Esophagus squamous epithelium (tissue), 5 donors: ENCODE measurements around the gene PPP1R18. TPM values are rescaled to one million over a fixed set of nuclear protein-coding genes. Genes with fewer than 3 reads are reported as not detected.

Experiments
- DNase-seq: peaks from one replicate; lab custom pipeline; 2025; lab: John Stamatoyannopoulos, UW
- H3K27ac ChIP-seq, 4 donors: fragments of 200-600 bp; sonication (generic); one replicate each; pipeline ENCODE4 v1.5.1; 2016 to 2019; ENCODE audit warnings: mild to moderate bottlenecking in 1 of 4
- H3K27me3 ChIP-seq, 4 donors: fragments of 200-600 bp; sonication (generic); 1 replicate in 3 of 4; 2 replicates in 1 of 4; pipeline versions ENCODE4 v1.5.1 to v1.6.0; 2017 to 2021; ENCODE audit warnings: antibody characterized with exemption in 1 of 4
- H3K36me3 ChIP-seq, 3 donors: fragments of 200-600 bp; sonication (generic); one replicate each; pipeline ENCODE4 v1.5.1; 2016 to 2019
- H3K4me1 ChIP-seq, 3 donors: fragments of 200-600 bp; sonication (generic); one replicate each; pipeline ENCODE4 v1.5.1; 2017 to 2019
- H3K4me3 ChIP-seq, 4 donors: fragments of 200-600 bp; sonication (generic); 1 replicate in 3 of 4; 2 replicates in 1 of 4; pipeline ENCODE4 v1.5.1; 2016 to 2019; ENCODE audit warnings: mild to moderate bottlenecking in 2 of 4, moderate library complexity in 1 of 4
- H3K9me3 ChIP-seq, 3 donors: fragments of 200-600 bp; sonication (generic); one replicate each; pipeline ENCODE4 v1.5.1; 2016 to 2019
- POLR2A ChIP-seq, 4 donors: fragments of 450-650 bp; IDR thresholded peaks; one replicate each; pipeline ENCODE4 v1.6.1; 2017; ENCODE audit warnings: antibody characterized with exemption in 4 of 4, mild to moderate bottlenecking in 4 of 4, moderate library complexity in 3 of 4
- WGBS, 2 donors: methylation state at CpG; one replicate each; pipeline ENCODE4 v1.1.5; 2018; 5-methylcytosine and 5-hydroxymethylcytosine counted together
- intact Hi-C: fragments of 100-400 bp; cut with DNase I; formaldehyde crosslinking; loops from one replicate; pipeline ENCODE4 v1.15.0; 2022
- total RNA-seq, 4 donors: library from RNA; depleted of rRNA; stranded (reverse); fragments of >200 nt; gene quantifications; one replicate each; pipeline ENCODE4 v1.1.0, GENCODE V29; 2016
- TF ChIP-seq, protein P1 (sequence below), 6 experiments: fragments of 450-650 bp in 4 of 6; fragments of 200-600 bp in 2 of 6; sonication (generic) in 2 of 6; IDR thresholded peaks; one replicate each; pipeline ENCODE4 v1.5.1; 2016 to 2019; ENCODE audit warnings: antibody characterized with exemption in 6 of 6, mild to moderate bottlenecking in 4 of 6, moderate library complexity in 4 of 6
- donor health status: DM: yes; HTN: yes; CAD: no.

PPP1R18 gene
- total RNA-seq, 4 donors from 2014 or later, result 9.8 to 22.2 (median 17.4) TPM

DNA sequence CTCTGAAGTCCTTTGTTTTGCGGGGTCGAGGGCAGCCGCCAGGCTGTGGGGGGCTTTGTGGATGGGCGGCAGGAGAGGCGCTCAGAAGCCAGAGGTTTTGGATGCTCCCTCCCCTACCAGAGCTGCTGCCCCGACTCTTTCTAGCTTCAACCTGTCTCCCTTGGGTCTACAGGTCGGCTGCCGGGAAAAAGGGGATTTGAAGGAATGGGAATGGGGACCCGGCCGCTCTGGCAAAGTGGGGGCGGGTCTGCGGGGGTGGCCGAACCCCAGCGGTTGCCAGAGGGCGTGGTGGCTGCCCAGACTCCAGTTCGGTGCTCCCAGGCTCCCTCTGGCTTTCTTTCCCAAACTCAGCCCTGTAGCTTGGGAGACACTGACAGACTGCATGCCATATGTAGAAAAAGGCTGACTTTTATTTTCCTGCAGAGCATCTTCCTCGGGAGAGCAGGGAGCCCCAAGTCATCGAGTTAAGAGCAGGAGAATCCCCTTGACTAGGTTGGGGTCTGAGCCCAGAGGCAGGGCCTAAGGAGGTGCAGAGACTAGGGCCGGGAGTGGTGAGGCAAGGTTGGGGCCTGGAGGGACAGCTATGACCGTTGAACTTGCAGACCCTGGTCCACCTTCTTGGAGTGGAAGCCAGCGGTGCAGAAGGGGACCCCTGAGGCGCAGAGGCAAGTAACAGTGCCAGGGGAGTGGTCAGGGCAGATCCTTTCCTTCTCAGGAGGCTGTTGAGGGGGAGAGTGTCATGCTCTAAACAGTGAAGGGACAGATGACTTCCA lies 1.4 kb upstream of the PPP1R18 start:
- no peak for DNase-seq
- intact Hi-C loops, result loop anchor here (10.0 kb wide), 1 partner anchor 197 kb away; the partner anchor contains the start of gene DDR1
- H3K27ac ChIP-seq, result peak overlapping the region; percentile 96 to 99 (median 98)
- H3K36me3 ChIP-seq, result no peaks in the 10 kb centered on the region
- 0 to 7% methylated on average over 1 to 16 of the region's 22 CpGs for WGBS, 2 donors
- H3K4me3 ChIP-seq, result peak overlapping the region; percentile 73 to 92 (median 82)
- TF ChIP-seq POLR2A (IDR thresholded peaks at IDR 0.05), result peak in 1 of 4 donors; percentile 19
- TF ChIP-seq, protein P1, sequence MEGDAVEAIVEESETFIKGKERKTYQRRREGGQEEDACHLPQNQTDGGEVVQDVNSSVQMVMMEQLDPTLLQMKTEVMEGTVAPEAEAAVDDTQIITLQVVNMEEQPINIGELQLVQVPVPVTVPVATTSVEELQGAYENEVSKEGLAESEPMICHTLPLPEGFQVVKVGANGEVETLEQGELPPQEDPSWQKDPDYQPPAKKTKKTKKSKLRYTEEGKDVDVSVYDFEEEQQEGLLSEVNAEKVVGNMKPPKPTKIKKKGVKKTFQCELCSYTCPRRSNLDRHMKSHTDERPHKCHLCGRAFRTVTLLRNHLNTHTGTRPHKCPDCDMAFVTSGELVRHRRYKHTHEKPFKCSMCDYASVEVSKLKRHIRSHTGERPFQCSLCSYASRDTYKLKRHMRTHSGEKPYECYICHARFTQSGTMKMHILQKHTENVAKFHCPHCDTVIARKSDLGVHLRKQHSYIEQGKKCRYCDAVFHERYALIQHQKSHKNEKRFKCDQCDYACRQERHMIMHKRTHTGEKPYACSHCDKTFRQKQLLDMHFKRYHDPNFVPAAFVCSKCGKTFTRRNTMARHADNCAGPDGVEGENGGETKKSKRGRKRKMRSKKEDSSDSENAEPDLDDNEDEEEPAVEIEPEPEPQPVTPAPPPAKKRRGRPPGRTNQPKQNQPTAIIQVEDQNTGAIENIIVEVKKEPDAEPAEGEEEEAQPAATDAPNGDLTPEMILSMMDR (IDR thresholded peaks at IDR 0.05), result peak in 1 of 6 experiments; percentile 7
- no peaks in the 10 kb centered on the region for H3K9me3 ChIP-seq
- no peaks in the 10 kb centered on the region for H3K27me3 ChIP-seq
- peaks cover 50 to 81% (median 57%) of the 10 kb centered on the region in 3 donors for H3K4me1 ChIP-seq

DNA sequence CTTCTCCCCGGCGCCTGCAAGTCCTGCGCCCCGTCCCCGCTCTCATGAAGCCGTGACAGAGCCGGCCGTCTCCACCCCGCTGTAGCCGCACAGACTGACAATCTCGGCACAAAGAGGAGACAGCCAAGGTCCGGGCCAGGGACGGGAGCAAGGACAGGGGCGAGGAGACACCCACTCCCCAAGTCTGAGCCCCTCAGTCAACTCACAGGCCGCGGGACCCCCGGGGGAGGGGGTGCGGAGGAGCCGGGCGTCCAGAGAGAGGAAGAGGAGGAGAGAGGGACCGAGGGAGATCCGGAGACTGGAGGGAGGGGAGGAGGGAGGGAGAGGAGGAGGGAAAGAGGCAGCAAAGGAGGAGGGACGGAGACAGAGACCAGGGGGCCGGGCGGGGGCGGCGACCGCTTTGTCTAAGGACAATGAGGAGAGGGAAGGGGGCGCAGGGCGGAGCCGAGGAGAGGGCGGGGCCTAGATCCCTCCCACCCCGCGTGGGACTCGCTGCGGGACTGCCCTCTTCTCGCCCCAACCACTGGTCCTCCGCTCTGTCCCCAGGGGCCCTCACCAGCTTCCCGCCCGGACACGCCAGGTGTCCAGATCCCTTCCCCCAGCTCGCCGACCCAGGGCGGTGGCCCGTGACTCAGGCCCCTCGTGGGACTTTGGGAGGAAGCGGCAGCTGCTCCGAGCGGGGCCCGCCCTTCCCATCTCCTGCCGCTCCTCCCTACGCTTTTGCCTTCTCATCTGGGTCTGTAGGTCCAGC lies 638 bp upstream of the PPP1R18 start:
- H3K36me3 ChIP-seq, result no peaks in the 10 kb centered on the region
- intact Hi-C loops, result loop anchor here (10.0 kb wide), 1 partner anchor 198 kb away; the partner anchor contains the start of gene DDR1

DNA sequence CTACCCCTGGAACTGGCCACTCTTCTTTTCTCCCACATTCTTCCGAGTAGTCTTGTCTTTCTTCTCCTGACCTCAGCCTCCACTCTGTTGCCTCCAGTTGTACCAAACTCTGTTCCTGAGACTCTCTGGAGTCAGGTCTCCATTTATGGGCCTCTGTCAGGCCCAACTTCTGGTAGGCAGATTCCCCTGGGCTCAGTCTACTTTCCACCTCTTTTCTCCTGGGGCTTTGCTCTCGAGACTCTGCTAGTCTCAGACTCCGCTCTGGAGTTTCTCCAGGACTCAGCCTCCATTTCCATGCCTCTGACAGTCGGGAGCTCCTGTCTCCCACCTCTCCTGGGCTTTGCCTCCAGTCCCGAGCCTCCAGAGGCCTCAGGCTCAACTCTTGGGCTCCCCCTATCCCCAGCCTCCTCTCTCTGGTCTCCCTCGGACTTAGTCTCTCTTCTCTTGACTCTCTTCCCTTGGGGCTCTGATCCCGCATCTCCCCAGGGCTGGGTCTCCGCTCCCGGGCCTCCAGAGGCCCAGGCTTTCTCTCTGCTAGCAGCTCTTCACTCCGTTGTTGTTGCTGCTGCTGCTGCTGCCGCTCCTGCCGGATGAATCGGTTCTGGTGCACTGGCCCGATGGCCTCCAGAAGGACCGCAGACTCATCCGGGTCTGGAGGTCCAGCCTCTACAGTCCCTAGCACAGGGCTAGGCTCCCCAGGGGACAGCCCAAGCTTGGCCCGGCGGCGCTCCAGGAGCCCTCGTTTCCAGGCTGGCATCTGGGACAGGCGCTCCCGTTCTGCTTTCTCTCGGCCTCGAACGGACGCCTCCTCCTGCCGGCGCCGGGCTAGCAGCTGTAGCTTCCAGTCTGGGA lies 1.1 kb downstream of the PPP1R18 start:
- H3K36me3 ChIP-seq, result peaks cover 0 to 7% (median 0%) of the 10 kb centered on the region in 3 donors
- no peak for DNase-seq
- no peak for TF ChIP-seq POLR2A (IDR thresholded peaks at IDR 0.05)
- TF ChIP-seq, protein P1 (IDR thresholded peaks at IDR 0.05), result no peak
- H3K4me1 ChIP-seq, result peaks cover 58 to 92% (median 67%) of the 10 kb centered on the region in 3 donors
- no peaks in the 10 kb centered on the region for H3K27me3 ChIP-seq
- WGBS, 2 donors, result 8 to 17% methylated on average over 10 to 13 of the region's 29 CpGs
- H3K4me3 ChIP-seq, result peak overlapping the region; percentile 73 to 92 (median 82)
- H3K27ac ChIP-seq, result peak overlapping the region; percentile 96 to 99 (median 98)
- no peaks in the 10 kb centered on the region for H3K9me3 ChIP-seq
- intact Hi-C loops, result loop anchor here (10.0 kb wide), 1 partner anchor 199 kb away; the partner anchor contains the start of gene DDR1

More for the DNA sequence above, 638 bp upstream of the PPP1R18 start:
- Histone ChIP-seq H3K4me1 (peaks cover 57 to 88% (median 65%) of the 10 kb centered on the region in 3 donors), H3K9me3 (no peaks in the 10 kb centered on the region), H3K4me3 (peak overlapping the region; percentile 73 to 92 (median 82)), H3K27me3 (no peaks in the 10 kb centered on the region), H3K27ac (peak overlapping the region; percentile 96 to 99 (median 98))
- DNase-seq, result peak; percentile 86
- peak in 2 of 4 donors; percentile 29 to 58 for TF ChIP-seq POLR2A (IDR thresholded peaks at IDR 0.05)
- TF ChIP-seq, protein P1 (IDR thresholded peaks at IDR 0.05), result no peak
- WGBS, 2 donors, result 0 to 2% methylated on average over 25 to 34 of the region's 52 CpGs

DNA sequence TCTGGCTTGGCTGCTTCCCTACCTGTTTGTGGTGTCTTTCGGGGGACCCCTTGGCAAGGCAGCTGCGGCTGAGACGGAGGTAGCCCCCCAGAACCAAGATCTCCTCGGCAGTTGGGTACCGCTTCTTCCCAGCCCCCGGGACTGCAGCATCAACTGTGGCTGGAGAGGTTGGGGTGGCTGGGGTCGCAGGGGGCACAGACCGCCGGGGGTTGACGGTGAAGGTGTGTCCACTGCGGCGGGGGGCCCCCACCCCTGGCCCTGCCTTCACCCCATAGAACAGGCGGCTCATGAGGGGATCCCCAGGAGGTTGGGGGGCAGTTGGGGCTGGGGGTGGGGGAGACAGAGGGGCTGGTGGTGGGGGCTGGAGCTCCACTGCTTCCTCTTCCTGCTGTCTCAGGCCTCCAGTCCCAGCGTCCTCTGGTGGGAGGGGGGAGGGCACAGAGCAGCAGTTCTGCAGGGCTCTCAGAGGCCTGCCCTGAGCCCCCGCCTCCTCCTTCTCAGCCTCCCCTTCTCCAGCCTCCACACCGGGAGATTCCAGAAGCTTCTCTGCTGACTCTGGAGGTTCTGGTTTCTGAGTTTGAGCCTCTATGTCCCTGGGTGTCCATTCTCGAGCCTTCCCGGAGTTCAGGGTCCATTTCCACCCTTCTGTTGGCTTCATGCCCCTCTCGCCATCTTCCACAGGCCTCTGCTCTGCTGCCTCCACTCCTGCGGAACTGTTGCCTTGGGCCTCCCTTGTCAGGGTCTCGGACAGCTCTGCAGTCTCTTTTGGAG lies 1.9 kb downstream of the PPP1R18 start:
- Histone ChIP-seq H3K9me3 (no peaks in the 10 kb centered on the region), H3K36me3 (peaks cover 0 to 14% (median 0%) of the 10 kb centered on the region in 3 donors), H3K4me1 (peaks cover 57 to 92% (median 67%) of the 10 kb centered on the region in 3 donors), H3K27me3 (no peaks in the 10 kb centered on the region), H3K4me3 (peak overlapping the region; percentile 73 to 92 (median 82)), H3K27ac (peak overlapping the region; percentile 96 to 99 (median 98))
- 2 to 4% methylated on average over 10 to 12 of the region's 21 CpGs for WGBS, 2 donors
- no peak for DNase-seq
- intact Hi-C loops, result loop anchor here (10.0 kb wide), 1 partner anchor 200 kb away; the partner anchor contains the start of gene DDR1
- TF ChIP-seq POLR2A (IDR thresholded peaks at IDR 0.05), result no peak
- TF ChIP-seq, protein P1 (IDR thresholded peaks at IDR 0.05), result no peak
